Measurements from ENCODE around the gene NUP205. TPM values are rescaled to one million over a fixed set of nuclear protein-coding genes. Genes with fewer than 3 reads are reported as not detected.

NUP205 gene
- 89.9 and 91.6 TPM in 2 replicates for total RNA-seq

- TF ChIP-seq CTCF (conservative IDR thresholded peaks at IDR 0.05; ENCODE audit: low read depth, low read length): no peak
- DNase-seq (ENCODE audit: low read depth): peak; percentile 50
- peak within 1 kb of the TSS; percentile 93 for H3K4me3 ChIP-seq (ENCODE audit: low read depth, low read length)
These were observed at the start of gene NUP205 for GRCh38 chr7:135557455-135558336. NUP205 (plus strand) TSS chr7:135557917; CDS start chr7:135557945, 28 bp downstream.

- H3K4me3 ChIP-seq (ENCODE audit: low read depth, low read length): peak overlapping the region; percentile 71
- TF ChIP-seq CTCF (conservative IDR thresholded peaks at IDR 0.05; ENCODE audit: low read depth, low read length): no peak
- no peak for DNase-seq (ENCODE audit: low read depth)
These were observed 48.7 kb upstream of the NUP205 start for GRCh38 chr7:135508883-135509588.

GRCh38 chr7:135509589-135509838 lies 48.2 kb upstream of the NUP205 start:
- no peak for DNase-seq (ENCODE audit: low read depth)
- TF ChIP-seq CTCF (conservative IDR thresholded peaks at IDR 0.05; ENCODE audit: low read depth, low read length): no peak
- H3K4me3 ChIP-seq (ENCODE audit: low read depth, low read length): peak overlapping the region; percentile 71

GRCh38 chr7:135509839-135510591 lies 47.7 kb upstream of the NUP205 start, which contains the start of gene CNOT4:
CNOT4 (minus strand) TSS chr7:135510102; CDS start chr7:135438331, 71,771 bp downstream.
- no peak for TF ChIP-seq CTCF (conservative IDR thresholded peaks at IDR 0.05; ENCODE audit: low read depth, low read length)
- peak; percentile 59 for DNase-seq (ENCODE audit: low read depth)
- peak within 1 kb of the TSS; percentile 71 for H3K4me3 ChIP-seq (ENCODE audit: low read depth, low read length)

- peak overlapping the region; percentile 71 for H3K4me3 ChIP-seq (ENCODE audit: low read depth, low read length)
- no peak for DNase-seq (ENCODE audit: low read depth)
These were observed 47.0 kb upstream of the NUP205 start for GRCh38 chr7:135510592-135511183.

More at GRCh38 chr7:135510592-135511183, 47.0 kb upstream of the NUP205 start:
- TF ChIP-seq CTCF (conservative IDR thresholded peaks at IDR 0.05; ENCODE audit: low read depth, low read length): no peak
